ENCODE results near the gene NPAS4. TPM values are rescaled to one million over a fixed set of nuclear protein-coding genes. Genes with fewer than 3 reads are reported as not detected.

Gene NPAS4
- total and polyA plus RNA-seq, 2 of the 13 experiments (the other 11 are each of a cell fraction or from before 2014, with no cell fraction given) = not detected

GRCh38 chr11:66421492-66422205 is 814 bp downstream of the NPAS4 start (continued):
- TF ChIP-seq, protein P1, sequence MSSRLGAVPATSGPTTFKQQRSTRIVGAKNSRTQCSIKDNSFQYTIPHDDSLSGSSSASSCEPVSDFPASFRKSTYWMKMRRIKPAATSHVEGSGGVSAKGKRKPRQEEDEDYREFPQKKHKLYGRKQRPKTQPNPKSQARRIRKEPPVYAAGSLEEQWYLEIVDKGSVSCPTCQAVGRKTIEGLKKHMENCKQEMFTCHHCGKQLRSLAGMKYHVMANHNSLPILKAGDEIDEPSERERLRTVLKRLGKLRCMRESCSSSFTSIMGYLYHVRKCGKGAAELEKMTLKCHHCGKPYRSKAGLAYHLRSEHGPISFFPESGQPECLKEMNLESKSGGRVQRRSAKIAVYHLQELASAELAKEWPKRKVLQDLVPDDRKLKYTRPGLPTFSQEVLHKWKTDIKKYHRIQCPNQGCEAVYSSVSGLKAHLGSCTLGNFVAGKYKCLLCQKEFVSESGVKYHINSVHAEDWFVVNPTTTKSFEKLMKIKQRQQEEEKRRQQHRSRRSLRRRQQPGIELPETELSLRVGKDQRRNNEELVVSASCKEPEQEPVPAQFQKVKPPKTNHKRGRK (CRISPR knock-in tag; IDR thresholded peaks at IDR 0.05) = peak; percentile 99
- TF ChIP-seq DNMT3B (CRISPR knock-in tag; conservative IDR thresholded peaks at IDR 0.05) = peak; percentile 100
- peak; percentile 100 for TF ChIP-seq MYNN (CRISPR knock-in tag; IDR thresholded peaks at IDR 0.05; ENCODE audit: low read depth)
- TF ChIP-seq, protein P2, sequence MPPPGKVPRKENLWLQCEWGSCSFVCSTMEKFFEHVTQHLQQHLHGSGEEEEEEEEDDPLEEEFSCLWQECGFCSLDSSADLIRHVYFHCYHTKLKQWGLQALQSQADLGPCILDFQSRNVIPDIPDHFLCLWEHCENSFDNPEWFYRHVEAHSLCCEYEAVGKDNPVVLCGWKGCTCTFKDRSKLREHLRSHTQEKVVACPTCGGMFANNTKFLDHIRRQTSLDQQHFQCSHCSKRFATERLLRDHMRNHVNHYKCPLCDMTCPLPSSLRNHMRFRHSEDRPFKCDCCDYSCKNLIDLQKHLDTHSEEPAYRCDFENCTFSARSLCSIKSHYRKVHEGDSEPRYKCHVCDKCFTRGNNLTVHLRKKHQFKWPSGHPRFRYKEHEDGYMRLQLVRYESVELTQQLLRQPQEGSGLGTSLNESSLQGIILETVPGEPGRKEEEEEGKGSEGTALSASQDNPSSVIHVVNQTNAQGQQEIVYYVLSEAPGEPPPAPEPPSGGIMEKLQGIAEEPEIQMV (CRISPR knock-in tag; IDR thresholded peaks at IDR 0.05; ENCODE audit: low read depth) = peak; percentile 100
- peak; percentile 100 for TF ChIP-seq STAT5B (CRISPR knock-in tag; IDR thresholded peaks at IDR 0.05)
- TF ChIP-seq ZBTB4 (CRISPR knock-in tag; IDR thresholded peaks at IDR 0.05; ENCODE audit: borderline replicate concordance) = peak; percentile 100
- TF ChIP-seq ZMYM4 (CRISPR knock-in tag; IDR thresholded peaks at IDR 0.05) = peak; percentile 100
- TF ChIP-seq NFATC3 (CRISPR knock-in tag; IDR thresholded peaks at IDR 0.05) = peak; percentile 100
- TF ChIP-seq IRX3 (CRISPR knock-in tag; IDR thresholded peaks at IDR 0.05; ENCODE audit: borderline replicate concordance, low read depth) = peak; percentile 100
- peak; percentile 99 for TF ChIP-seq RFXANK (CRISPR knock-in tag; IDR thresholded peaks at IDR 0.05)
- TF ChIP-seq GABPA (IDR thresholded peaks at IDR 0.05; ENCODE audit: low read depth, low read length) = no peak
- peak; percentile 90 for TF ChIP-seq GABPA (CRISPR knock-in tag; IDR thresholded peaks at IDR 0.05; ENCODE audit: low read depth)
- TF ChIP-seq, protein P3, sequence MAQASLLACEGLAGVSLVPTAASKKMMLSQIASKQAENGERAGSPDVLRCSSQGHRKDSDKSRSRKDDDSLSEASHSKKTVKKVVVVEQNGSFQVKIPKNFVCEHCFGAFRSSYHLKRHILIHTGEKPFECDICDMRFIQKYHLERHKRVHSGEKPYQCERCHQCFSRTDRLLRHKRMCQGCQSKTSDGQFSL (CRISPR knock-in tag; IDR thresholded peaks at IDR 0.05) = peak; percentile 100
- TF ChIP-seq, protein P4, sequence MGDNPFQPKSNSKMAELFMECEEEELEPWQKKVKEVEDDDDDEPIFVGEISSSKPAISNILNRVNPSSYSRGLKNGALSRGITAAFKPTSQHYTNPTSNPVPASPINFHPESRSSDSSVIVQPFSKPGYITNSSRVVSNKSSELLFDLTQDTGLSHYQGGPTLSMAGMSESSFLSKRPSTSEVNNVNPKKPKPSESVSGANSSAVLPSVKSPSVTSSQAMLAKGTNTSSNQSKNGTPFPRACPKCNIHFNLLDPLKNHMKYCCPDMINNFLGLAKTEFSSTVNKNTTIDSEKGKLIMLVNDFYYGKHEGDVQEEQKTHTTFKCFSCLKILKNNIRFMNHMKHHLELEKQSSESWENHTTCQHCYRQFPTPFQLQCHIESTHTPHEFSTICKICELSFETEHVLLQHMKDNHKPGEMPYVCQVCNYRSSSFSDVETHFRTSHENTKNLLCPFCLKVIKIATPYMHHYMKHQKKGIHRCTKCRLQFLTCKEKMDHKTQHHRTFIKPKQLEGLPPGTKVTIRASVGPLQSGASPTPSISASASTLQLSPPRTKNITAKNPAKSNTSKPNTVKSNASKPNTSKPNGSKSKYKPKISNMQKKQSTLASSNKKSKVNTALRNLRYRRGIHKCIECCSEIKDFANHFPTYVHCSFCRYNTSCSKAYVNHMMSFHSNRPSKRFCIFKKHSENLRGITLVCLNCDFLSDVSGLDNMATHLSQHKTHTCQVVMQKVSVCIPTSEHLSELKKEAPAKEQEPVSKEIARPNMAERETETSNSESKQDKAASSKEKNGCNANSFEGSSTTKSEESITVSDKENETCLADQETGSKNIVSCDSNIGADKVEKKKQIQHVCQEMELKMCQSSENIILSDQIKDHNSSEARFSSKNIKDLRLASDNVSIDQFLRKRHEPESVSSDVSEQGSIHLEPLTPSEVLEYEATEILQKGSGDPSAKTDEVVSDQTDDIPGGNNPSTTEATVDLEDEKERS (CRISPR knock-in tag; IDR thresholded peaks at IDR 0.05) = peak; percentile 100
- peak; percentile 100 for TF ChIP-seq HNF1B (CRISPR knock-in tag; IDR thresholded peaks at IDR 0.05)
- TF ChIP-seq ZNF598 (CRISPR knock-in tag; IDR thresholded peaks at IDR 0.05; ENCODE audit: borderline replicate concordance) = peak; percentile 100

Data from HepG2 (cell line).